ENCODE measurements around the gene APBA1.

The APBA1 gene

DNA sequence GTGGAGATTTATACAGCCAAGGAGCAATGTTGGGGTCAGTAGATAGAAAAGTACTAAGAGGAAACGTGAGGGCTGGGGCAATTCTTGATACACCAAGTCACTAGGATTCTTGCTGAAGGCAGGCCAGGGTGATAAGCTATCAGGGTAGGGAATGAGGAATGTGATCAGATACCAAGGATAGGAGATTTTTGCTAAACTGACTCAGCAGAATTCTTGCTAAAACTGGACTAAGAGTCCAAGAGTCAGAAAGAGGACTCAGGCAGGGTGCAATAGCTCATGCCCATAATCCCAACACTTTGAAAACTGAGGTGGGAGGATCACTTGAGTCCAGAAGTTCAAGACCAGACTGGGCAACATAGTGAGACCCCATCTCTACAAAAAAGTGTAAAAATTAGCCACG lies 275.4 kb downstream of the APBA1 start:
- no peaks in the 10 kb centered on the region for H4K20me1 ChIP-seq (ENCODE audit: control insufficient read depth, insufficient read depth, low read depth, low read length)
- H3K4me2 ChIP-seq (ENCODE audit: low read length), result no peak overlapping the region
- H3K27me3 ChIP-seq (ENCODE audit: control insufficient read depth, low read length), result no peaks in the 10 kb centered on the region
- no peak for TF ChIP-seq EZH2phosphoT487 (IDR thresholded peaks at IDR 0.05; ENCODE audit: borderline replicate concordance, low read length)
- TF ChIP-seq, protein P1, sequence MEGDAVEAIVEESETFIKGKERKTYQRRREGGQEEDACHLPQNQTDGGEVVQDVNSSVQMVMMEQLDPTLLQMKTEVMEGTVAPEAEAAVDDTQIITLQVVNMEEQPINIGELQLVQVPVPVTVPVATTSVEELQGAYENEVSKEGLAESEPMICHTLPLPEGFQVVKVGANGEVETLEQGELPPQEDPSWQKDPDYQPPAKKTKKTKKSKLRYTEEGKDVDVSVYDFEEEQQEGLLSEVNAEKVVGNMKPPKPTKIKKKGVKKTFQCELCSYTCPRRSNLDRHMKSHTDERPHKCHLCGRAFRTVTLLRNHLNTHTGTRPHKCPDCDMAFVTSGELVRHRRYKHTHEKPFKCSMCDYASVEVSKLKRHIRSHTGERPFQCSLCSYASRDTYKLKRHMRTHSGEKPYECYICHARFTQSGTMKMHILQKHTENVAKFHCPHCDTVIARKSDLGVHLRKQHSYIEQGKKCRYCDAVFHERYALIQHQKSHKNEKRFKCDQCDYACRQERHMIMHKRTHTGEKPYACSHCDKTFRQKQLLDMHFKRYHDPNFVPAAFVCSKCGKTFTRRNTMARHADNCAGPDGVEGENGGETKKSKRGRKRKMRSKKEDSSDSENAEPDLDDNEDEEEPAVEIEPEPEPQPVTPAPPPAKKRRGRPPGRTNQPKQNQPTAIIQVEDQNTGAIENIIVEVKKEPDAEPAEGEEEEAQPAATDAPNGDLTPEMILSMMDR (IDR thresholded peaks at IDR 0.05; ENCODE audit: low read depth, low read length, poor library complexity, severe bottlenecking), result no peak
- H3K4me3 ChIP-seq (ENCODE audit: low read length), result no peak overlapping the region
- H3K9me2 ChIP-seq (replicated peaks; ENCODE audit: control insufficient read depth, low read length), result no peaks in the 10 kb centered on the region
- H3K36me3 ChIP-seq (ENCODE audit: control insufficient read depth, low read length), result no peaks in the 10 kb centered on the region
- no peaks in the 10 kb centered on the region for H3K79me2 ChIP-seq (ENCODE audit: control insufficient read depth, low read length)
- H3F3A ChIP-seq (ENCODE audit: control insufficient read depth, insufficient read depth), result no peaks in the 10 kb centered on the region
- H3K27ac ChIP-seq (ENCODE audit: low read depth, low read length), result no peak overlapping the region
- no peaks in the 10 kb centered on the region for H3K9me3 ChIP-seq (ENCODE audit: control insufficient read depth, insufficient read depth, low read length)
- H3K4me1 ChIP-seq (ENCODE audit: control insufficient read depth, low read length), result no peaks in the 10 kb centered on the region

DNA sequence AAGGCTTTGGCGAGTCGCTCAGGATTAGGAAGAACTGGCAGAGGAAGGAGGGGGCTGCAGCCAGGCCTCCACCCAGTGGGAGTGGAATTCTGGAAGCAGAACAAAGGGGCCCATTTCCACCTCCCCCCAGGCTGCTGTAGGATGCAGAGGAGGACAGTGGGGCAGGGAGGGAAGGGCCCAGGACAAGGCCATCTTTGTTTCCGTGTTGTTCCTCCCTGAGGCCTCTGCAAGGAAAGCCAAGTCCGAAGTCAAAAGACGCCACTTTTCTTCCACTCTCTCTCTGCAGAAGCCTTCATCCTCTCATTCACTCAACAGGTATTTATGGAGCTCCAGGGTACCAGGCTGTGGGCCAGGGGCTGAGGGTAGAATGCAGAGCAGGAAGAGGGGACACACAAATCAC lies 276.5 kb downstream of the APBA1 start:
- Histone ChIP-seq H3K79me2 (ENCODE audit: control insufficient read depth, low read length) (no peaks in the 10 kb centered on the region), H3K4me3 (ENCODE audit: low read length) (no peak overlapping the region), H3K4me1 (ENCODE audit: control insufficient read depth, low read length) (no peaks in the 10 kb centered on the region), H3K36me3 (ENCODE audit: control insufficient read depth, low read length) (no peaks in the 10 kb centered on the region), H3F3A (ENCODE audit: control insufficient read depth, insufficient read depth) (no peaks in the 10 kb centered on the region), H3K9me2 (replicated peaks; ENCODE audit: control insufficient read depth, low read length) (no peaks in the 10 kb centered on the region), H3K4me2 (ENCODE audit: low read length) (no peak overlapping the region), H3K27ac (ENCODE audit: low read depth, low read length) (no peak overlapping the region), H4K20me1 (ENCODE audit: control insufficient read depth, insufficient read depth, low read depth, low read length) (no peaks in the 10 kb centered on the region), H3K27me3 (ENCODE audit: control insufficient read depth, low read length) (no peaks in the 10 kb centered on the region), H3K9me3 (ENCODE audit: control insufficient read depth, insufficient read depth, low read length) (no peaks in the 10 kb centered on the region)
- no peak for TF ChIP-seq EZH2phosphoT487 (IDR thresholded peaks at IDR 0.05; ENCODE audit: borderline replicate concordance, low read length)
- TF ChIP-seq, protein P1 (IDR thresholded peaks at IDR 0.05; ENCODE audit: low read depth, low read length, poor library complexity, severe bottlenecking), result no peak

- Histone ChIP-seq H3K4me2 (ENCODE audit: low read length) (no peak overlapping the region), H3K4me3 (ENCODE audit: low read length) (no peak overlapping the region), H3K27ac (ENCODE audit: low read depth, low read length) (no peak overlapping the region), H4K20me1 (ENCODE audit: control insufficient read depth, insufficient read depth, low read depth, low read length) (no peaks in the 10 kb centered on the region), H3K79me2 (ENCODE audit: control insufficient read depth, low read length) (no peaks in the 10 kb centered on the region), H3K27me3 (ENCODE audit: control insufficient read depth, low read length) (no peaks in the 10 kb centered on the region), H3K36me3 (ENCODE audit: control insufficient read depth, low read length) (no peaks in the 10 kb centered on the region), H3K9me3 (ENCODE audit: control insufficient read depth, insufficient read depth, low read length) (no peaks in the 10 kb centered on the region), H3K9me2 (replicated peaks; ENCODE audit: control insufficient read depth, low read length) (no peaks in the 10 kb centered on the region), H3K4me1 (ENCODE audit: control insufficient read depth, low read length) (no peaks in the 10 kb centered on the region), H3F3A (ENCODE audit: control insufficient read depth, insufficient read depth) (no peaks in the 10 kb centered on the region)
- no peak for TF ChIP-seq EZH2phosphoT487 (IDR thresholded peaks at IDR 0.05; ENCODE audit: borderline replicate concordance, low read length)
- TF ChIP-seq, protein P1 (IDR thresholded peaks at IDR 0.05; ENCODE audit: low read depth, low read length, poor library complexity, severe bottlenecking), result no peak
Measured at GRCh38 chr9:69393425-69393824, 278.7 kb downstream of the APBA1 start.

DNA sequence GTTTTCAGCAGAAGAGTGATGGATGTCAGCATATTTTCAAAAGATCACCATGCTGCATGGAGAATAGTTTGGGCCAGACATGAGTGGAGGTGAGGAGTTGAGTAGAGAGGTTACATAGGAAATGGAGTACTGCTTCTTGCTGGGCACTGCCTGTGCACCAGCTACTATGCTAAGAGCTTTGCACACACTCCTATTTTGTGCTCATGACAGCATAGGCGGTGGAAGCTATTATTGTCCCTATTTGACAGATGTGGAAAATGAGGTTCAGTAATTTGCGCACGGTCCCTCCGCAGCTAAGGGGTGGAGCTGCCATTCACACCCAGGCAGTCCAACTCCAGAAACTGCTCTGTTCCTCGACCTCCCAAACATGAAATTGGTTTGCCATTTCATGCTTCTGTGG lies 279.3 kb downstream of the APBA1 start:
- Histone ChIP-seq H3K4me2 (ENCODE audit: low read length) (no peak overlapping the region), H3K4me3 (ENCODE audit: low read length) (no peak overlapping the region), H3K4me1 (ENCODE audit: control insufficient read depth, low read length) (no peaks in the 10 kb centered on the region), H3K79me2 (ENCODE audit: control insufficient read depth, low read length) (no peaks in the 10 kb centered on the region), H3K36me3 (ENCODE audit: control insufficient read depth, low read length) (no peaks in the 10 kb centered on the region), H4K20me1 (ENCODE audit: control insufficient read depth, insufficient read depth, low read depth, low read length) (no peaks in the 10 kb centered on the region), H3F3A (ENCODE audit: control insufficient read depth, insufficient read depth) (no peaks in the 10 kb centered on the region), H3K27ac (ENCODE audit: low read depth, low read length) (no peak overlapping the region), H3K9me3 (ENCODE audit: control insufficient read depth, insufficient read depth, low read length) (no peaks in the 10 kb centered on the region), H3K9me2 (replicated peaks; ENCODE audit: control insufficient read depth, low read length) (no peaks in the 10 kb centered on the region), H3K27me3 (ENCODE audit: control insufficient read depth, low read length) (no peaks in the 10 kb centered on the region)
- TF ChIP-seq, protein P1 (IDR thresholded peaks at IDR 0.05; ENCODE audit: low read depth, low read length, poor library complexity, severe bottlenecking), result no peak
- no peak for TF ChIP-seq EZH2phosphoT487 (IDR thresholded peaks at IDR 0.05; ENCODE audit: borderline replicate concordance, low read length)
